HepG2 (cell line): ENCODE results near the gene NME7. TPM values are rescaled to one million over a fixed set of nuclear protein-coding genes. Genes with fewer than 3 reads are reported as not detected.

Source experiments
- ATAC-seq: fragments of 200-7000 bp; cut with Tn5 transposase; 3 replicates; pipeline ENCODE4 v1.9.1; 2020; ENCODE audit warnings: mild to moderate bottlenecking, moderate library complexity
- BruUV-seq: library from RNA; stranded (reverse); fragments of 400-500 nt; replicated peaks from 2 replicates; lab custom pipeline; 2021; lab: Mats Ljungman, UMichigan
- CTCF ChIA-PET: fragments of 300-600 bp; formaldehyde crosslinking; extraction: SDS; loops from one replicate; lab custom pipeline; 2021; ENCODE audit warnings: low total read pairs, inconsistent platforms, low intra/inter-chr PET ratio; lab: Yijun Ruan, JAX
- POLR2A ChIA-PET: fragments of 350-600 bp; sonication (Branson Sonifier 250); formaldehyde crosslinking; loops from one replicate; lab custom pipeline; 2020; ENCODE audit warnings: antibody characterized with exemption, inconsistent platforms; lab: Yijun Ruan, JAX
- DNase-seq: peaks from one replicate; pipeline ENCODE4 v3.0.0-alpha.2; 2015; ENCODE audit warnings: low spot score
- FAIRE-seq: peaks from 3 replicates; lab custom pipeline; 2011; peaks lifted over from hg19 to GRCh38; lab: Jason Lieb, UNC
- H2AFZ ChIP-seq: one replicate; pipeline ENCODE4 v1.6.1; 2011; ENCODE audit warnings: low read length, inconsistent platforms
- H3K27ac ChIP-seq: fragments of 300-600 bp; 3 replicates; pipeline ENCODE4 v1.8.0; 2011; ENCODE audit warnings: mixed run types, mild to moderate bottlenecking, mixed read lengths, low read length, inconsistent platforms; ENCODE audit not compliant: insufficient read depth; ENCODE audit errors: extremely low read length
- H3K27me3 ChIP-seq, 2 experiments: fragments of 200-600 bp in 1 of 2; 2 replicates in 1 of 2; 3 replicates in 1 of 2; pipeline versions ENCODE4 v1.6.0 to v1.8.0; 2011; ENCODE audit warnings: low read length in 2 of 2, mild to moderate bottlenecking in 2 of 2, moderate library complexity in 2 of 2, inconsistent platforms in 1 of 2; ENCODE audit not compliant: insufficient read depth in 2 of 2, control insufficient read depth in 1 of 2
- H3K36me3 ChIP-seq, 2 experiments: fragments of 200-600 bp in 1 of 2; replicated peaks in 1 of 2; 2 replicates in 1 of 2; 3 replicates in 1 of 2; pipeline versions ENCODE4 v1.5.1 to v1.8.0; 2011; ENCODE audit warnings: low read length in 2 of 2, inconsistent platforms in 1 of 2; ENCODE audit not compliant: insufficient read depth in 2 of 2, control insufficient read depth in 1 of 2
- H3K4me1 ChIP-seq: 2 replicates; pipeline ENCODE4 v1.5.1; 2012; ENCODE audit warnings: low read length, inconsistent platforms; ENCODE audit not compliant: insufficient read depth
- H3K4me2 ChIP-seq: 2 replicates; pipeline ENCODE4 v1.6.0; 2011; ENCODE audit warnings: low read depth, low read length, inconsistent platforms
- H3K4me3 ChIP-seq, 3 experiments: fragments of 200-600 bp in 1 of 3; sonication (generic), shearing (Covaris generic) in 1 of 3; replicated peaks in 1 of 3; 2 replicates each; pipeline ENCODE4 v1.5.1; 2011 to 2016; ENCODE audit warnings: low read length in 3 of 3, inconsistent platforms in 2 of 3, low read depth in 2 of 3, mild to moderate bottlenecking in 2 of 3, control low read depth in 1 of 3, mixed read lengths in 1 of 3; ENCODE audit not compliant: insufficient read depth in 1 of 3
- H3K79me2 ChIP-seq: one replicate; pipeline ENCODE4 v1.6.1; 2011; ENCODE audit warnings: low read length, inconsistent platforms; ENCODE audit not compliant: insufficient read depth
- H3K9ac ChIP-seq: 2 replicates; pipeline ENCODE4 v1.6.0; 2011; ENCODE audit warnings: mild to moderate bottlenecking, low read depth, low read length, inconsistent platforms; ENCODE audit not compliant: insufficient read depth
- H3K9me3 ChIP-seq: 2 replicates; pipeline ENCODE4 v1.5.1; 2012; ENCODE audit warnings: mild to moderate bottlenecking, low read length
- H4K20me1 ChIP-seq: 2 replicates; pipeline ENCODE4 v1.6.0; 2011; ENCODE audit warnings: inconsistent platforms, mild to moderate bottlenecking, low read length, moderate library complexity; ENCODE audit not compliant: insufficient read depth
- CHCHD3 ChIP-seq: sonication (generic); formaldehyde crosslinking; IDR thresholded peaks from 2 replicates; pipeline ENCODE4 v1.8.0; 2022; ENCODE audit warnings: mild to moderate bottlenecking, missing genetic modification reagents, moderate library complexity
- CSRNP1 ChIP-seq: sonication (generic); formaldehyde crosslinking; IDR thresholded peaks from 2 replicates; pipeline ENCODE4 v1.8.1; 2023; ENCODE audit warnings: mild to moderate bottlenecking, missing genetic modification reagents
- JUND ChIP-seq: sonication (generic); formaldehyde crosslinking; IDR thresholded peaks from 2 replicates; pipeline ENCODE4 v1.8.0; 2022; ENCODE audit warnings: mild to moderate bottlenecking, missing genetic modification reagents
- TFDP1 ChIP-seq: IDR thresholded peaks from 2 replicates; pipeline ENCODE4 v1.6.1; 2016; ENCODE audit warnings: missing compliant biosample characterization, missing genetic modification reagents, borderline replicate concordance
- ZNF317 ChIP-seq: sonication (generic); formaldehyde crosslinking; IDR thresholded peaks from 2 replicates; pipeline ENCODE4 v1.5.0; 2020; ENCODE audit warnings: mild to moderate bottlenecking, missing genetic modification reagents
- ZNF34 ChIP-seq: sonication (generic); formaldehyde crosslinking; IDR thresholded peaks from 2 replicates; pipeline ENCODE4 v1.4.0; 2020; ENCODE audit warnings: mild to moderate bottlenecking, missing genetic modification reagents, borderline replicate concordance
- ZNF839 ChIP-seq: sonication (generic); formaldehyde crosslinking; IDR thresholded peaks from 2 replicates; pipeline ENCODE4 v1.4.0; 2020; ENCODE audit warnings: missing genetic modification reagents, mild to moderate bottlenecking, borderline replicate concordance
- WGBS: methylation state at CpG from one replicate; pipeline ENCODE4 v1.1.6; 2017; ENCODE audit warnings: low lambda C conversion rate; 5-methylcytosine and 5-hydroxymethylcytosine counted together
- in situ Hi-C: cut with HindIII; loops from 2 replicates; pipeline ENCODE4 v1.10.0; 2017; ENCODE audit warnings: low pct_unique_long_range_greater_than_20kb; ENCODE audit not compliant: extremely low pct_ligation_motif_present
- intact Hi-C: fragments of 100-400 bp; cut with micrococcal nuclease; formaldehyde crosslinking; loops from one replicate; pipeline ENCODE4 v1.10.0; 2022; ENCODE audit not compliant: unreplicated experiment
- polyA plus RNA-seq, 8 experiments: library from polyadenylated mRNA; depleted of rRNA in 3 of 8; stranded (reverse) in 7 of 8; unstranded in 1 of 8; fragments of >200 nt; fragmentation: Illumina TruSeq in 4 of 8; extraction: Trizol in 4 of 8; gene quantifications; 2 replicates each; pipeline versions ENCODE4 v1.2.1 to v1.2.3, GENCODE V29; 2011 to 2016; ENCODE audit warnings: low read depth in 4 of 8, missing spikeins in 1 of 8, mixed read lengths in 1 of 8; ENCODE audit not compliant: insufficient read depth in 1 of 8
- total RNA-seq, 5 experiments: library from RNA; depleted of rRNA; stranded (reverse); fragments of >200 nt; fragmentation: Illumina TruSeq; extraction: Trizol; gene quantifications; 2 replicates each; pipeline ENCODE4 v1.2.3, GENCODE V29; 2016; ENCODE audit warnings: low read depth in 1 of 5

The NME7 gene
- total and polyA plus RNA-seq, 2 of the 13 experiments (the other 11 are each of a cell fraction or from before 2014, with no cell fraction given), result 9.4 to 22.5 TPM

DNA sequence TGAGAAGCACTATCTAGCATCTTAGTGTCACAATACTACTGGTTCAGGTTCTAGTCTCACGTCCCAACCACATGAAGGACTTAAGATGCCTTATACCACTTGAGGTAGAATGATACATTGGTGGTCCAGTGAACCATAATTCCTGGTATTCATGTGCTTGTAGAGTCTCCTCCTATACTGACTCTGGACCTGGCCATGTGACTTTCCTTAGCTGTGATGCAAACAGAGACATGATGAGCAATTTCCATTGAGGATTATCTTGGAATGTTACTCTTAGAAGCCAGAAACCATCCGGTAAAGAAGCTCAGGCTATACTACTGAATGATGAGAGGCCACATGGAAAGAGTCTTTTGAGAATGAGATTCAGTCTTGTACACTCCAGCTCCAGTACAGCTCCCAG is 105.7 kb downstream of the NME7 start:
- DNase-seq (no peak), FAIRE-seq (no peak), ATAC-seq (no peak)
- Histone ChIP-seq H3K9me3 (peaks cover 14% of the 10 kb centered on the region), H3K27me3 (no peaks in the 10 kb centered on the region; a peak in 1 of 5 replicates), H3K4me2 (no peak overlapping the region), H2AFZ (no peak overlapping the region), H3K36me3 (no peaks in the 10 kb centered on the region), H3K79me2 (no peaks in the 10 kb centered on the region), H3K9ac (no peak overlapping the region), H3K4me3 (no peak overlapping the region), H3K27ac (no peak overlapping the region), H4K20me1 (no peaks in the 10 kb centered on the region), H3K4me1 (peaks cover 13% of the 10 kb centered on the region)
- TF ChIP-seq CHCHD3 (CRISPR knock-in tag), result no peak
- no peak for TF ChIP-seq JUND
- no peak for TF ChIP-seq TFDP1 (CRISPR knock-in tag)
- TF ChIP-seq CSRNP1 (CRISPR knock-in tag), result no peak
- no peak for TF ChIP-seq ZNF34 (CRISPR knock-in tag)
- no peak for TF ChIP-seq ZNF839 (CRISPR knock-in tag)
- no peak for TF ChIP-seq ZNF317 (CRISPR knock-in tag)
- POLR2A ChIA-PET, result no interaction called here
- CTCF ChIA-PET, result no interaction called here
- intact Hi-C loops (no loop called here), in situ Hi-C loops (no loop called here)
- 95% methylated on average over 2 of the region's 2 CpGs for WGBS
- BruUV-seq, result no TSS peak
